B cell (primary cell): ENCODE results near the gene MEF2C.

Experiments
- CTCF ChIP-seq: fragments of 200-600 bp; IDR thresholded peaks from one replicate; pipeline ENCODE4 v1.8.0; 2022; ENCODE audit warnings: antibody characterized with exemption, mild to moderate bottlenecking
- EZH2 ChIP-seq: IDR thresholded peaks from 2 replicates; pipeline ENCODE4 v1.6.1; 2012; ENCODE audit warnings: borderline replicate concordance, low read depth, mild to moderate bottlenecking, moderate library complexity, low read length; ENCODE audit not compliant: insufficient read depth, poor library complexity, severe bottlenecking

- TF ChIP-seq CTCF = no peak
- no peak for TF ChIP-seq EZH2
Measured at GRCh38 chr5:88830567-88830966, 52.4 kb downstream of the MEF2C start.
